Panc1 (cell line): Measurements from ENCODE around the gene COL4A2. TPM values are rescaled to one million over a fixed set of nuclear protein-coding genes. Genes with fewer than 3 reads are reported as not detected.

Source experiments
- ATAC-seq: fragments of 200-7000 bp; cut with Tn5 transposase; 2 replicates; pipeline ENCODE4 v1.9.1; 2020; ENCODE audit warnings: mild to moderate bottlenecking, moderate library complexity
- BruUV-seq: library from RNA; stranded (reverse); fragments of 400-500 nt; replicated peaks from 2 replicates; lab custom pipeline; 2021; lab: Mats Ljungman, UMichigan
- CTCF ChIA-PET: fragments of 300-600 bp; sonication (Branson Sonifier 250); formaldehyde crosslinking; loops from one replicate; lab custom pipeline; 2022; ENCODE audit warnings: antibody characterized with exemption; lab: Charles Lee
- POLR2A ChIA-PET: fragments of 300-600 bp; sonication (Branson Sonifier 250); formaldehyde crosslinking; loops from one replicate; lab custom pipeline; 2022; ENCODE audit warnings: antibody characterized with exemption; lab: Charles Lee
- DNase-seq: peaks from one replicate; pipeline ENCODE4 v3.0.0-alpha.2; 2010; ENCODE audit warnings: low read depth, low spot score
- H3K27ac ChIP-seq: 2 replicates; pipeline ENCODE4 v1.5.1; 2011; ENCODE audit warnings: mild to moderate bottlenecking, low read length, inconsistent platforms
- H3K27me3 ChIP-seq: fragments of 200-500 bp; sonication (Bioruptor generic); 2 replicates; pipeline ENCODE4 v1.6.0; 2014; ENCODE audit warnings: low read length, inconsistent platforms; ENCODE audit not compliant: control insufficient read depth, insufficient read depth
- H3K36me3 ChIP-seq: fragments of 200-500 bp; sonication (Bioruptor generic); 2 replicates; pipeline ENCODE4 v1.5.1; 2014; ENCODE audit warnings: inconsistent platforms, mild to moderate bottlenecking, low read length, moderate library complexity; ENCODE audit not compliant: control insufficient read depth, insufficient read depth
- H3K4me1 ChIP-seq: 2 replicates; pipeline ENCODE4 v1.5.1; 2011; ENCODE audit warnings: inconsistent platforms, mild to moderate bottlenecking, low read length, moderate library complexity; ENCODE audit not compliant: control insufficient read depth, insufficient read depth
- H3K4me3 ChIP-seq, 2 experiments: 2 replicates each; pipeline ENCODE4 v1.5.1; 2011 to 2012; ENCODE audit warnings: low read depth in 2 of 2, low read length in 2 of 2, mild to moderate bottlenecking in 2 of 2, inconsistent platforms in 1 of 2, moderate library complexity in 1 of 2
- H3K9me3 ChIP-seq: fragments of 200-500 bp; sonication (Bioruptor generic); 2 replicates; pipeline ENCODE4 v1.5.1; 2014; ENCODE audit warnings: low read depth, mild to moderate bottlenecking, inconsistent platforms, low read length, moderate library complexity; ENCODE audit not compliant: control insufficient read depth, insufficient read depth
- POLR2AphosphoS5 ChIP-seq: IDR thresholded peaks from 2 replicates; pipeline ENCODE4 v1.6.1; 2012; ENCODE audit warnings: mild to moderate bottlenecking, low read depth, low read length, moderate library complexity
- SIN3A ChIP-seq: IDR thresholded peaks from 2 replicates; pipeline ENCODE4 v1.6.1; 2012; ENCODE audit warnings: low read depth, mild to moderate bottlenecking, low read length, moderate library complexity, borderline replicate concordance; ENCODE audit not compliant: insufficient read depth
- TCF7L2 ChIP-seq: IDR thresholded peaks from 2 replicates; pipeline ENCODE4 v1.6.1; 2011; ENCODE audit warnings: mild to moderate bottlenecking, low read depth, low read length, inconsistent platforms
- in situ Hi-C: cut with HindIII; loops from 2 replicates; pipeline ENCODE4 v1.10.0; 2016; ENCODE audit warnings: low sequenced_read_pairs, low pct_unique_long_range_greater_than_20kb
- intact Hi-C: fragments of 100-400 bp; cut with micrococcal nuclease; formaldehyde crosslinking; loops from one replicate; pipeline ENCODE4 v1.10.0; 2022; ENCODE audit not compliant: unreplicated experiment
- total RNA-seq: library from RNA; stranded (reverse); gene quantifications from one replicate; pipeline ENCODE4 v1.2.1, GENCODE V29; 2021; ENCODE audit not compliant: unreplicated experiment
- TF ChIP-seq, protein P1 (sequence below): fragments of 450-650 bp; IDR thresholded peaks from 2 replicates; pipeline ENCODE4 v1.5.1; 2017; ENCODE audit warnings: mild to moderate bottlenecking
- TF ChIP-seq, protein P2 (sequence below), 2 experiments: IDR thresholded peaks; 2 replicates each; pipeline ENCODE4 v1.6.1; 2011 to 2012; ENCODE audit warnings: low read depth in 2 of 2, control low read depth in 1 of 2, low read length in 1 of 2, mild to moderate bottlenecking in 1 of 2, moderate library complexity in 1 of 2; ENCODE audit not compliant: insufficient read depth in 1 of 2

COL4A2 gene
- total RNA-seq, 1 experiment from 2014 or later: 3.0 TPM

DNA sequence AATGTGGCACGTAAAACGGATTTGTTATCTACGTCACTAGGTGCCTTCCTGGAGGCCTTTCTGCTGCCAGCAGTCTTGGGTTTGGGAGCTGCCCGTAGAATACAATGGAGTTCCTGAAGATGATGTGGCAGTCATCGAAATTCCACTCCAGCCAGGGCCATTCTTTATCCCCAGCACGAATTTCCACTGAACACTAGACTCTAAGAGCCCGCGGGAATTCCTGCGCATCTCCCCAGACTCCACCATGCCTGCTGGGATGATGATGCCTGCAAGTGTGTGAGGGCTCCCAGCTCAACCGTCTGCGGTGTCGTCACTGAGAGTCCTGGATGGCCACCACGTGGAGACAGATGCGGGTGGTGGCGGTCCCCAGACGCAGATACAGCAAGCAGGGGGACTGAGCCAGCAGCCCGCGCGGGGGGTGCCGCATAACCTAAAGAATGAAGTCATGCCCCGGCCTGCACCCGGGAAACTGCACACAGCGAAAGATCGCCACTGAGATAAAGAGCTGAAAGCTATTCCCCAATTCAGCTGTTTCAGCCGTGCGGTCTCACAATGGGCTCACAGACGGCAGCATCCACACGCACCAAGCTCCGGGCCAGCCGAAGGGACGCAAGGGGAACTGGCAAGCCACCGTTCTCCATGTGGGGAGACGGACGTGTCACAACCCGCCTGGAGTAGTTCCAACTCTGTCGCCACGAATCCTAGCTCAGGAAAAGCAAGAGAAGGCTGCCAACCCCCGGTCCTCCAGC, 41.2 kb upstream of the COL4A2 start:
- BruUV-seq: no TSS peak
- intact Hi-C loops: no loop called here
- Histone ChIP-seq H3K27ac (no peak overlapping the region), H3K9me3 (no peaks in the 10 kb centered on the region), H3K4me1 (no peaks in the 10 kb centered on the region), H3K27me3 (no peaks in the 10 kb centered on the region; the same call in 1 of the 2 replicates), H3K36me3 (no peaks in the 10 kb centered on the region), H3K4me3 (no peak overlapping the region)
- no peak for TF ChIP-seq POLR2AphosphoS5
- TF ChIP-seq SIN3A: no peak
- TF ChIP-seq, protein P1, sequence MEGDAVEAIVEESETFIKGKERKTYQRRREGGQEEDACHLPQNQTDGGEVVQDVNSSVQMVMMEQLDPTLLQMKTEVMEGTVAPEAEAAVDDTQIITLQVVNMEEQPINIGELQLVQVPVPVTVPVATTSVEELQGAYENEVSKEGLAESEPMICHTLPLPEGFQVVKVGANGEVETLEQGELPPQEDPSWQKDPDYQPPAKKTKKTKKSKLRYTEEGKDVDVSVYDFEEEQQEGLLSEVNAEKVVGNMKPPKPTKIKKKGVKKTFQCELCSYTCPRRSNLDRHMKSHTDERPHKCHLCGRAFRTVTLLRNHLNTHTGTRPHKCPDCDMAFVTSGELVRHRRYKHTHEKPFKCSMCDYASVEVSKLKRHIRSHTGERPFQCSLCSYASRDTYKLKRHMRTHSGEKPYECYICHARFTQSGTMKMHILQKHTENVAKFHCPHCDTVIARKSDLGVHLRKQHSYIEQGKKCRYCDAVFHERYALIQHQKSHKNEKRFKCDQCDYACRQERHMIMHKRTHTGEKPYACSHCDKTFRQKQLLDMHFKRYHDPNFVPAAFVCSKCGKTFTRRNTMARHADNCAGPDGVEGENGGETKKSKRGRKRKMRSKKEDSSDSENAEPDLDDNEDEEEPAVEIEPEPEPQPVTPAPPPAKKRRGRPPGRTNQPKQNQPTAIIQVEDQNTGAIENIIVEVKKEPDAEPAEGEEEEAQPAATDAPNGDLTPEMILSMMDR: no peak
- TF ChIP-seq, protein P2, sequence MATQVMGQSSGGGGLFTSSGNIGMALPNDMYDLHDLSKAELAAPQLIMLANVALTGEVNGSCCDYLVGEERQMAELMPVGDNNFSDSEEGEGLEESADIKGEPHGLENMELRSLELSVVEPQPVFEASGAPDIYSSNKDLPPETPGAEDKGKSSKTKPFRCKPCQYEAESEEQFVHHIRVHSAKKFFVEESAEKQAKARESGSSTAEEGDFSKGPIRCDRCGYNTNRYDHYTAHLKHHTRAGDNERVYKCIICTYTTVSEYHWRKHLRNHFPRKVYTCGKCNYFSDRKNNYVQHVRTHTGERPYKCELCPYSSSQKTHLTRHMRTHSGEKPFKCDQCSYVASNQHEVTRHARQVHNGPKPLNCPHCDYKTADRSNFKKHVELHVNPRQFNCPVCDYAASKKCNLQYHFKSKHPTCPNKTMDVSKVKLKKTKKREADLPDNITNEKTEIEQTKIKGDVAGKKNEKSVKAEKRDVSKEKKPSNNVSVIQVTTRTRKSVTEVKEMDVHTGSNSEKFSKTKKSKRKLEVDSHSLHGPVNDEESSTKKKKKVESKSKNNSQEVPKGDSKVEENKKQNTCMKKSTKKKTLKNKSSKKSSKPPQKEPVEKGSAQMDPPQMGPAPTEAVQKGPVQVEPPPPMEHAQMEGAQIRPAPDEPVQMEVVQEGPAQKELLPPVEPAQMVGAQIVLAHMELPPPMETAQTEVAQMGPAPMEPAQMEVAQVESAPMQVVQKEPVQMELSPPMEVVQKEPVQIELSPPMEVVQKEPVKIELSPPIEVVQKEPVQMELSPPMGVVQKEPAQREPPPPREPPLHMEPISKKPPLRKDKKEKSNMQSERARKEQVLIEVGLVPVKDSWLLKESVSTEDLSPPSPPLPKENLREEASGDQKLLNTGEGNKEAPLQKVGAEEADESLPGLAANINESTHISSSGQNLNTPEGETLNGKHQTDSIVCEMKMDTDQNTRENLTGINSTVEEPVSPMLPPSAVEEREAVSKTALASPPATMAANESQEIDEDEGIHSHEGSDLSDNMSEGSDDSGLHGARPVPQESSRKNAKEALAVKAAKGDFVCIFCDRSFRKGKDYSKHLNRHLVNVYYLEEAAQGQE (IDR thresholded peaks at IDR 0.05; ENCODE audit: insufficient read depth in 1 of 2, low read depth in 2 of 2, low read length in 1 of 2): no peak
- ATAC-seq (no peak), DNase-seq (no peak)
- ChIA-PET POLR2A (no interaction called here), CTCF (interaction anchor here (0.6 to 0.7 kb wide), 2 partner anchors 18 to 323 kb away, joined by 3 to 4 read pairs; no protein-coding TSS in a partner anchor)
- in situ Hi-C loops: no loop called here

DNA sequence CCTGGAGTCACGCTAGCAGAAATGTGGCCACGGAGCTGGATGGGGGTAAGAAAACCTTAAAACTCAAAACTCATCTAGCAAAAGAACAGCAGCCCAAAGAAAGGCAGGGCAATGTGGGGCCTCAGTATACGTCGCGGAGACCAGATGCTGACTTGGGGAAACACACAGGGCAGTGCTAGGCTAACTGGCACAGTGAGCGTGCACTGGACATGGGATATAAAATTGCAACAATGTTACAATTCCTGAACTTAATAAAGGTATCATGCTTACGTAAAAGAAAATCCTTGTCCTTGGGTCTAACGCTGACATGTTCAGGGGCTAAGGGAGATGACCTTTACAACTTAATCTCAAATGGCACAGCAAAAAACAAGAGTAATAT, 40.7 kb upstream of the COL4A2 start:
- Histone ChIP-seq H3K9me3 (no peaks in the 10 kb centered on the region), H3K36me3 (no peaks in the 10 kb centered on the region), H3K27ac (no peak overlapping the region), H3K4me3 (no peak overlapping the region), H3K27me3 (no peaks in the 10 kb centered on the region; the same call in 1 of the 2 replicates), H3K4me1 (no peaks in the 10 kb centered on the region)
- ChIA-PET POLR2A (no interaction called here), CTCF (no interaction called here)
- DNase-seq: no peak
- ATAC-seq: no peak
- intact Hi-C loops: no loop called here
- BruUV-seq: no TSS peak
- in situ Hi-C loops: no loop called here
- TF ChIP-seq SIN3A (no peak), TCF7L2 (no peak), POLR2AphosphoS5 (no peak)
- TF ChIP-seq, protein P2 (IDR thresholded peaks at IDR 0.05; ENCODE audit: insufficient read depth in 1 of 2, low read depth in 2 of 2, low read length in 1 of 2): no peak
- TF ChIP-seq, protein P1: no peak
